Prostate gland (tissue), 2 donors: ENCODE results near the gene TATDN2.

Experiments
- POLR2A ChIP-seq: fragments of 450-650 bp; IDR thresholded peaks from one replicate; pipeline ENCODE4 v1.6.1; 2016; ENCODE audit warnings: antibody characterized with exemption, mild to moderate bottlenecking
- POLR2AphosphoS5 ChIP-seq: sonication (generic); formaldehyde crosslinking; IDR thresholded peaks from one replicate; pipeline ENCODE4 v1.6.1; 2017; ENCODE audit warnings: antibody characterized with exemption
- TF ChIP-seq, protein P1 (sequence below), 4 experiments: fragments of 200-600 bp in 2 of 4; fragments of 450-650 bp in 2 of 4; sonication (generic) in 2 of 4; IDR thresholded peaks; 1 replicate in 3 of 4; 2 replicates in 1 of 4; pipeline ENCODE4 v1.5.1; 2016 to 2019; ENCODE audit warnings: antibody characterized with exemption in 4 of 4, mild to moderate bottlenecking in 2 of 4, moderate library complexity in 2 of 4

DNA sequence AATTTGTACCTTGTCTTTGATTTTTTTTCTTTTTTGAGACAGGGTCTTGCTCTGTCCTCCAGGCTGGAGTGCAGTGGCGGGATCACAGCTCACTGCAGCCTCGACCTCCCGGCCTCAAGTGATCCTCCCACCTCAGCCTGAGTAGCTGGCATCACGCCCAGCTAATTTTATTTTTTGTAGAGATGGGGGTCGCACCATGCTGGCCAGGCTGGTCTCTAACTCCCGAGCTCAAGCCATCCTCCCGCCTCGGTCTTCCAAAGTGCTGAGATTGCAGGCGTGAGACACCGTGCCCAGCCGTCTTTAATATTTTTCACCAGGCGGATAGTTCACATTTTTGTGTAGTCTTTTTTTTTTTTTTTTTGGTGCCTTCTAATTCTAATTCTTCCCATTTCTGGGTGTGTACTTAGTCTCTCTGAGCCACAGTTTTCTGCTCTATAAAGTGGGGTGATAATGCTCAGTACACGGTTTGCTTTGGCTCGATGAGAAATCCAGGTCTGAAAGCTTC, 528 bp upstream of the TATDN2 start:
- TF ChIP-seq, protein P1, sequence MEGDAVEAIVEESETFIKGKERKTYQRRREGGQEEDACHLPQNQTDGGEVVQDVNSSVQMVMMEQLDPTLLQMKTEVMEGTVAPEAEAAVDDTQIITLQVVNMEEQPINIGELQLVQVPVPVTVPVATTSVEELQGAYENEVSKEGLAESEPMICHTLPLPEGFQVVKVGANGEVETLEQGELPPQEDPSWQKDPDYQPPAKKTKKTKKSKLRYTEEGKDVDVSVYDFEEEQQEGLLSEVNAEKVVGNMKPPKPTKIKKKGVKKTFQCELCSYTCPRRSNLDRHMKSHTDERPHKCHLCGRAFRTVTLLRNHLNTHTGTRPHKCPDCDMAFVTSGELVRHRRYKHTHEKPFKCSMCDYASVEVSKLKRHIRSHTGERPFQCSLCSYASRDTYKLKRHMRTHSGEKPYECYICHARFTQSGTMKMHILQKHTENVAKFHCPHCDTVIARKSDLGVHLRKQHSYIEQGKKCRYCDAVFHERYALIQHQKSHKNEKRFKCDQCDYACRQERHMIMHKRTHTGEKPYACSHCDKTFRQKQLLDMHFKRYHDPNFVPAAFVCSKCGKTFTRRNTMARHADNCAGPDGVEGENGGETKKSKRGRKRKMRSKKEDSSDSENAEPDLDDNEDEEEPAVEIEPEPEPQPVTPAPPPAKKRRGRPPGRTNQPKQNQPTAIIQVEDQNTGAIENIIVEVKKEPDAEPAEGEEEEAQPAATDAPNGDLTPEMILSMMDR (IDR thresholded peaks at IDR 0.05) = no peak
- TF ChIP-seq POLR2A (no peak), POLR2AphosphoS5 (no peak)
